ENCODE results near the gene NBEA.
"Not testable (repeated sequence)": the region's sequence is repeated elsewhere in the genome, so short reads cannot be mapped to it uniquely, and the experiment has no call there.

The NBEA gene

GRCh38 chr13:34941835-34942731, at the start of gene NBEA:
NBEA (plus strand) TSS chr13:34942270; CDS start chr13:34942821, 551 bp downstream.
- peak; percentile 67 to 75 for DNase-seq

DNA sequence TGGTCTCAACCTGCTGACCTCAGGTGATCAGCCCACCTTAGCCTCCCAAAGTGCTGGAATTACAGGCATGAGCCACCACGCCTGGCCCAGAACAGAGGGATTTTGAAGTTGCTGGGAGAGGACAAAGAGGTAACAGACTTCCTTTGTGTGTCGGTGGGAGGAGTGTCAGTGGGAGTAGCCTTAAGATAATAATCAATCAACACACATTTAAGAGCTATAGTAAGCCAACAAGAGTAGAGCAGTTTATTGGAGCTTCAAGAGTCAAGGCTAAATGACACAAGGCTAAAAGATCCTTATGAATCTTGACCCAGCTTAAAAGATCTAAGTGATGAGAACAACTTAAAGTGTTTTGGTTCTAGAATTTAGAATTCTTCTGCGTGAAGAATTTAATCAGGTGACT, 47.3 kb upstream of the NBEA start:
- no peak for DNase-seq

GRCh38 chr13:34897220-34897619, 44.9 kb upstream of the NBEA start:
- DNase-seq: no peak

DNA sequence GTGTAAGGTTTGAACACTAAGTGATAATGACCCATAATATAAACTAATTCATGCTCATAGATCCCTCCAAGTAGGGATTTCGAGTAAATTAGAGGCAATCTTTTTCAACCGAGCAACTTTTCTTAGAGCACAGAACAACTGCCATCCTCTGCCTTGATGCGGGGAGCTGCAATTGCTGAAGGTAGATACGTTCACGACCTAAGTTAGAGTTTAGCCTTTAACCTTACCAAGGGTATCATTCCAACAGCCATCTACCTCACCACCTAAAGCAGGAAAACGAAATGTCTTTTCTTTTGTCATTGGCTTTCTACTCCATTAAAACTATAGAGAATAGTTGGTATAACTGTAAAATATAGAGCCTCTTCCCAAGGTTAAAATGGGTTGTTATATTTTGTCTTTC, 42.2 kb upstream of the NBEA start:
- no peak for DNase-seq

GRCh38 chr13:34900288-34900739, 41.8 kb upstream of the NBEA start:
- no peak for DNase-seq

GRCh38 chr13:34901572-34901971, 40.5 kb upstream of the NBEA start:
- no peak for DNase-seq

GRCh38 chr13:34911159-34911558, 30.9 kb upstream of the NBEA start:
- DNase-seq: no peak

GRCh38 chr13:34913040-34913439, 29.0 kb upstream of the NBEA start:
- DNase-seq: no peak

DNA sequence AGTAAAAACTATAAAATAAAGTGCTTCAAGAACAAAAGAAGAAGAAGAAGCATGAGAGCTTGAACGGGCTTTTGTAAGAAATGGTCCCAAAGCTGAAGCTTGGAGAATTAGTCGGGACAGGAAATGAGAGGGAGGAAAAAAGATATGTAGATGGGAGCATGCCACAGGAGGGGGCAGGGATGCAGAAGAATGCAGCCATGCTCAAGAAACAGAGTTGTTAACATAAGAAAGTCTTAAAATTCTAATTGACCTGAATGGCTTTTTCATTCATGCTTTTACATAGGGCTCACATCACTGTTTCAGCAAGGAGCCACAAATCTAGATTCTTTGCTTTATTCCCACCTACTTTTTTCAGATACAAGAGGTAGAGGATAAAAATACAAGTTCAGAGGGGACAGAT, 27.7 kb upstream of the NBEA start:
- DNase-seq: no peak

DNA sequence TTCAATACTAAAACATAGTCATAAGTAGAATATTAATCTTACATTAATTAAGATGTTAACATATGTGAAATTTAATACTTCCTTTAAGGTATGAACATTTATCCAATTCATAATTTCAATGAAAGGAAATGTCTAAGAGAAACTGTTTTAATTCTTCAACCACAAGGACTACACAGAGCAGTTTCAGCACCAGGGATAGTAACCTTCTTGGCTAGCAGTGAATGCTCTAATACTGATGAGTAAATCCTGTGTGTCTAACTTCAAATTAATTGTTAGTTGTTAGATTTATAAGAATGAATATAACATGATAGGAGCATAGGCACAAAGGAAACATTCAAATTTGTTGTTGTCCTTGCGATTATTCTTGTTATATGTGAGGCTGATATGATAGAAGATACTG, 15.6 kb upstream of the NBEA start:
- no peak for DNase-seq

- not testable (repeated sequence) for DNase-seq
Measured at GRCh38 chr13:34928676-34929075, 13.4 kb upstream of the NBEA start.

- no peak for DNase-seq
Measured at GRCh38 chr13:34931572-34931971, 10.5 kb upstream of the NBEA start.

GRCh38 chr13:34933349-34933748, 8.7 kb upstream of the NBEA start:
- no peak for DNase-seq

GRCh38 chr13:34933786-34934185, 8.3 kb upstream of the NBEA start:
- no peak for DNase-seq

- DNase-seq: no peak
Measured at GRCh38 chr13:34935841-34936240, 6.2 kb upstream of the NBEA start.

DNA sequence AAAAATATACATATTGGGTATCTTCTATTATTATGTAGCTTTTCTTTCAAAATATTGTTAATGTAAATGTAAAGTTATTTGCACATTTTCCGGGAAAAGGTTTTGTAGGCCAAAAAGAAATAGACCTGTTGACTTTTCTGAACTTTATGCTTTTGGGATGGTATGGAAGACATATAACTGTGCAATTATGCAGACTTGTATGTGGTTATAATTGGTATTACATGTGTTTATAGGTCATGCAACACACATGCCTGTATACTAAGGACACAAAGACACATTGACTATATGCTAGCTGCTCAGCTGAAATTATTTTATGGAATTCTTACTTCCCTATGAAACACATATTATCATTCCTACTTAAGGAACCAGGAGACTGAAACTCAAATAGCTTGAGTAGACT, 2.3 kb upstream of the NBEA start:
- no peak for DNase-seq

DNA sequence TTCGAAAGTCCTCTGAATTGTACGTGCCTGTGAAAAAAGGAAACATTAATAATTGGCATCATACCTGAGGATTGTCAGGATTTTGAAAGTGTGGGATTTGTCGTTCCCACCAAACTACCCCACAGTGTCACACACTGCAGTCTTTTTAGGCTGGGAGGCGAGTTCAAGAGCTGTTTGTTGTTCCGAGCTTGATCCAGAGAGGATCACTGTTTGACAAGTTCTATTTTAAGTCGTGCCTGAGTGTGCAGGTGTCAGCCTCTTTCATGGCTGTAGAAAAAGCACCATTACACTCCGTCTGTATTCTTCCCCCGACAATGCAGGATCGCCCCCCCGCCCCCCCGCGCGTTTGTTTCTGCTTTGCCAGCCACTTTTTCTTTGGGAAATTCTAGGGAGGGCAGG, 635 bp upstream of the NBEA start:
- DNase-seq: no peak

GRCh38 chr13:34942732-34943435, 814 bp downstream of the NBEA start:
- peak; percentile 4 for DNase-seq

GRCh38 chr13:34943436-34944273, 1.6 kb downstream of the NBEA start:
- no peak for DNase-seq

DNA sequence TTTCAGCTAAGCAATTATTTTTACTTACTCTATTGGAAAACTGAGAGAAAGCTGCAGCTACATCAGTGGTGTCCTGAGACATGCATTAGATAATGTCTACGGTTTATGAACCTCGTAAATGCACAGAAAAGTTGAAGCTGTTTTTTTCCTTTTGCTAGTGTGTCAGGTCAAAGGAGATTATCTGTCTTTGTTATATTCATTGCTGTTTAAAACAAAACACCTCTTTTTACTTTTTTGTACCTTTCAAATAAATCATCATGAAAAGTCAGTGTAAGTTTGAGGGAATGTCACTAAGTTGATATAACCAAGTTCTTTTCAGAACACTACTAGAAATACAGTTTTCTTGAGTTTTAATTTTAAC, 2.2 kb downstream of the NBEA start:
- no peak for DNase-seq

- no peak for DNase-seq
Measured at GRCh38 chr13:34944751-34945150, 2.7 kb downstream of the NBEA start.

GRCh38 chr13:34951528-34951927, 9.5 kb downstream of the NBEA start:
- no peak for DNase-seq

GRCh38 chr13:34959489-34959888, 17.4 kb downstream of the NBEA start:
- no peak for DNase-seq

All from activated CD4-positive, alpha-beta T cell treated with anti-CD3 and anti-CD28 coated beads, Interleukin-2, amount 50 U/mL, for 48 hours (primary cell).